ENCODE data around the gene CXCL1.

- TF ChIP-seq EP300 (IDR thresholded peaks at IDR 0.05) (no peak), CTCF (IDR thresholded peaks at IDR 0.05) (no peak)
These were observed 26.3 kb downstream of the CXCL1 start for GRCh38 chr4:73895201-73896175.

Data from ovary (tissue), 3 donors.